Gastrocnemius medialis (tissue), 4 donors: ENCODE data around the gene ADAMTS14. TPM values are rescaled to one million over a fixed set of nuclear protein-coding genes. Genes with fewer than 3 reads are reported as not detected.

ENCODE experiments used
- ATAC-seq, 2 donors: fragments of 150-250 bp; one replicate each; pipeline ENCODE4 v1.9.1; 2016
- DNase-seq, 2 donors: peaks; one replicate each; pipeline ENCODE4 v3.0.0-alpha.2; 2019
- H3K27ac ChIP-seq, 4 donors: fragments of 200-600 bp; sonication (generic); 1 replicate in 1 of 4; 2 replicates in 3 of 4; pipeline ENCODE4 v1.5.1; 2016 to 2018; ENCODE audit warnings: mild to moderate bottlenecking in 2 of 4, moderate library complexity in 1 of 4
- H3K27me3 ChIP-seq, 3 donors: fragments of 200-600 bp; sonication (generic) in 2 of 3; 1 replicate in 1 of 3; 2 replicates in 2 of 3; pipeline versions ENCODE4 v1.5.1 to v1.6.0; 2016 to 2019; ENCODE audit warnings: mild to moderate bottlenecking in 1 of 3, moderate library complexity in 1 of 3
- H3K36me3 ChIP-seq, 2 donors: fragments of 200-600 bp; sonication (generic) in 1 of 2; one replicate each; pipeline ENCODE4 v1.5.1; 2017 to 2018
- H3K4me1 ChIP-seq, 2 donors: fragments of 200-600 bp; sonication (generic) in 1 of 2; one replicate each; pipeline ENCODE4 v1.5.1; 2016 to 2017; ENCODE audit warnings: mild to moderate bottlenecking in 2 of 2
- H3K4me3 ChIP-seq, 4 donors: fragments of 200-600 bp; sonication (generic) in 3 of 4; 1 replicate in 1 of 4; 2 replicates in 3 of 4; pipeline ENCODE4 v1.5.1; 2016 to 2019; ENCODE audit warnings: mild to moderate bottlenecking in 2 of 4
- H3K9me3 ChIP-seq, 3 donors: fragments of 200-600 bp; sonication (generic) in 2 of 3; 1 replicate in 1 of 3; 2 replicates in 2 of 3; pipeline ENCODE4 v1.5.1; 2016 to 2019
- POLR2A ChIP-seq, 2 donors: fragments of 450-650 bp; IDR thresholded peaks; one replicate each; pipeline ENCODE4 v1.6.1; 2017; ENCODE audit warnings: antibody characterized with exemption in 2 of 2, mild to moderate bottlenecking in 2 of 2, moderate library complexity in 2 of 2
- in situ Hi-C, 4 donors: fragments of 200-750 bp; cut with MboI; loops; one replicate each; pipeline versions ENCODE4 v1.15.0 to v1.8.0; 2017; ENCODE audit warnings: low sequenced_read_pairs in 4 of 4
- intact Hi-C: fragments of 100-400 bp; cut with DNase I; formaldehyde crosslinking; loops from one replicate; pipeline ENCODE4 v1.15.1; 2023; ENCODE audit warnings: low total_unique reads
- total RNA-seq, 4 donors: library from RNA; depleted of rRNA; stranded (reverse); fragments of >200 nt; gene quantifications; one replicate each; pipeline versions ENCODE4 v1.1.0 to v1.2.3, GENCODE V29; 2016
- TF ChIP-seq, protein P1 (sequence below), 5 experiments: fragments of 450-650 bp in 3 of 5; fragments of 200-600 bp in 2 of 5; sonication (generic) in 2 of 5; IDR thresholded peaks in 4 of 5; conservative IDR thresholded peaks in 1 of 5; 1 replicate in 4 of 5; 2 replicates in 1 of 5; pipeline ENCODE4 v1.5.1; 2016 to 2019; ENCODE audit warnings: antibody characterized with exemption in 5 of 5, mild to moderate bottlenecking in 3 of 5, moderate library complexity in 3 of 5

Gene ADAMTS14
- total RNA-seq, 4 donors from 2014 or later: 0.10 TPM; not detected in 3

DNA sequence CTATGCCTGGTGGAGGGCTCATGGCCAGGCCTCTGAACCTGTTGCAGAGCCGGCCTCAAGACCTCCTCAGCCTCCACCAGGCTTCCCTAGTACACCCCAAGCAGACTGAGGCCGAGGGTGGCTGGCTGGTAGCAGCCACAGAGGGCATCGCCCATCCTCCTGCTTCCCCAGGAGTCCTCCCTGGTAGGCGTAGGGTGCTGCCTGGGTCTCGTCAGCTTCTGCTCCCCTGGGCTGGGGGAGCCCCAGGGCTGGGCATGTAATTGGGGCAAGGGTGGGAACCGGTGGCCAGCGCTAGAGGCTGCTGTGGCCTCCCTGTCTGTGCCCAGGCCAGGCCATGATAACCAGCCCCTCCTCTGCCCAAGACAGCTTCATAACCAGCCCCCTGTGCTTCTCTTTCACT lies 80.3 kb downstream of the ADAMTS14 start:
- H3K9me3 ChIP-seq: no peaks in the 10 kb centered on the region
- DNase-seq: no peak
- no peaks in the 10 kb centered on the region for H3K36me3 ChIP-seq
- ATAC-seq: no peak
- intact Hi-C loops: no loop called here
- in situ Hi-C loops: loop anchor here in 2 of 4 donors (25.0 kb wide), 2 partner anchors 290 to 315 kb away; partner anchors contain the start of gene NODAL (in 1 of the 2)
- H3K27ac ChIP-seq: no peak overlapping the region
- H3K4me3 ChIP-seq: no peak overlapping the region
- no peaks in the 10 kb centered on the region for H3K27me3 ChIP-seq
- TF ChIP-seq, protein P1, sequence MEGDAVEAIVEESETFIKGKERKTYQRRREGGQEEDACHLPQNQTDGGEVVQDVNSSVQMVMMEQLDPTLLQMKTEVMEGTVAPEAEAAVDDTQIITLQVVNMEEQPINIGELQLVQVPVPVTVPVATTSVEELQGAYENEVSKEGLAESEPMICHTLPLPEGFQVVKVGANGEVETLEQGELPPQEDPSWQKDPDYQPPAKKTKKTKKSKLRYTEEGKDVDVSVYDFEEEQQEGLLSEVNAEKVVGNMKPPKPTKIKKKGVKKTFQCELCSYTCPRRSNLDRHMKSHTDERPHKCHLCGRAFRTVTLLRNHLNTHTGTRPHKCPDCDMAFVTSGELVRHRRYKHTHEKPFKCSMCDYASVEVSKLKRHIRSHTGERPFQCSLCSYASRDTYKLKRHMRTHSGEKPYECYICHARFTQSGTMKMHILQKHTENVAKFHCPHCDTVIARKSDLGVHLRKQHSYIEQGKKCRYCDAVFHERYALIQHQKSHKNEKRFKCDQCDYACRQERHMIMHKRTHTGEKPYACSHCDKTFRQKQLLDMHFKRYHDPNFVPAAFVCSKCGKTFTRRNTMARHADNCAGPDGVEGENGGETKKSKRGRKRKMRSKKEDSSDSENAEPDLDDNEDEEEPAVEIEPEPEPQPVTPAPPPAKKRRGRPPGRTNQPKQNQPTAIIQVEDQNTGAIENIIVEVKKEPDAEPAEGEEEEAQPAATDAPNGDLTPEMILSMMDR (IDR thresholded peaks at IDR 0.05 in 4 of 5, conservative IDR thresholded peaks at IDR 0.05 in 1 of 5): no peak
- TF ChIP-seq POLR2A (IDR thresholded peaks at IDR 0.05): no peak
- H3K4me1 ChIP-seq: no peaks in the 10 kb centered on the region

DNA sequence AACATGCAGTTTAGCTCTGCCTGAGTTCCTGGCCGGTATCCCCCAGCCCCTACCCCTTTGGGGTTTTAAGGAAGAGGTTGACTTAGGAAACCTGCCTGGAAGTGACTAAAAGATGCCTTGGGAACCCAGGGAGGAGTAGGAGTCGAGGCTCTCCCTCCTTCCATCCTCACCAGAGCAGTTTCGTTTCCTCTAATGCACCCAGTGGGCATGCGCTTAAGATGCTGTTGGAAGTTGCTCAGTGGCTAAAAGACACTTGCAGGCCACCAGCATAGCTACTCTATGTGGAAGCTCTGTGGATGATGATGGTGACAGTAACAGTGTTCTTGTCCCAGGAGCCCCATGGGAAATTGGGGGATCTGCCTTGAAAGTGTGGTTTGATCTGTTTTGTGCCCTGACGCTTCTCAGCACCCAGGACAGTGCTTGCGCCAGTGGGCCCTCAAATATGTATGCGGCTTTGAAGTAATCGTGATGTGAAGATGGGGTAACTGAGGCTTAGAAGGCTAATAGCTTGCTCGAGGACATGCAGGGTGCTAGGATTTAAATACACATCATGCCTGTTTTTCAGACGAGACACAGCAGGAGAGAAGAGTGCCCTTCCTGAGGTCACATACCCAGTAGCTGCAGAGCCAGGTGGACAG lies 80.8 kb downstream of the ADAMTS14 start:
- no peaks in the 10 kb centered on the region for H3K4me1 ChIP-seq
- ATAC-seq (no peak), DNase-seq (no peak)
- H3K9me3 ChIP-seq: no peaks in the 10 kb centered on the region
- no peaks in the 10 kb centered on the region for H3K27me3 ChIP-seq
- intact Hi-C loops: no loop called here
- H3K4me3 ChIP-seq: no peak overlapping the region
- in situ Hi-C loops: loop anchor here in 2 of 4 donors (25.0 kb wide), 2 partner anchors 291 to 316 kb away; partner anchors contain the start of gene NODAL (in 1 of the 2)
- no peak for TF ChIP-seq POLR2A (IDR thresholded peaks at IDR 0.05)
- TF ChIP-seq, protein P1 (IDR thresholded peaks at IDR 0.05 in 4 of 5, conservative IDR thresholded peaks at IDR 0.05 in 1 of 5): no peak
- H3K27ac ChIP-seq: no peak overlapping the region
- no peaks in the 10 kb centered on the region for H3K36me3 ChIP-seq

DNA sequence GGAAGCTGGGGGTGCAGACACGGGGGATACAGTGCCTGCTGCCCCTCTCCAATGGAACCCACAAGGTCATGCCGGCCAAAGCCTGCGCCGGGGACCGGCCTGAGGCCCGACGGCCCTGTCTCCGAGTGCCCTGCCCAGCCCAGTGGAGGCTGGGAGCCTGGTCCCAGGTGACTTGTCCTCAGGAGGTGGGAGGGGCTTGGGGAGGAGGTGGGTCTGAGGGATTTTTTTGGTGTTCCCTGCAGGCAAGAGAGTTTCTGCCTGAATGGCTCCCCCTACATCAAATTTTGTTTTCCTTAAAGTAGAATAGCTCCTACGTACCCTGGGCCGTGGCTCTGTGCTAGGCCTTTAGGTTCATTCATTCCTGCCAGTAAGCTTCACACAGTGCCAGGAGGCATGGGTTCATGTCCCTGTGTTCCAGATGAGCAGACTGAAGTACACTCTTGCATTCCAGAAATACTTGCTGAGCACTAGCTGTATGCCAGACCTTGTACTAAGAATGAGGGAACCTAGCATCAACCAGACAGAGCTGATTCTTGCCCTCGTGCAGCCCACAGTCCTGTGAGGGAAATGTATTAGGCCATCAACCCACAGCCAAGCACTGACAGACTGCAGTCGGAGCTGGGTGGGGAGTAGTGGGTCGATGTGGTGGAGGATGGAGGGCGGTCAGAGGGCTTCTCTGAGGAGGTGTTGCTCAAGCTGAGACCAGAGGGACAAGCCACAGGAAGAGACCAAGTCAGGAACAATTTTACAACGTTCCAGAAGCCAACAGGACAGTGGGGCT lies 81.7 kb downstream of the ADAMTS14 start:
- H3K27ac ChIP-seq: no peak overlapping the region
- intact Hi-C loops (no loop called here), in situ Hi-C loops (loop anchor here in 2 of 4 donors (25.0 kb wide), 2 partner anchors 292 to 317 kb away; partner anchors contain the start of gene NODAL (in 1 of the 2))
- H3K4me3 ChIP-seq: no peak overlapping the region
- no peaks in the 10 kb centered on the region for H3K9me3 ChIP-seq
- DNase-seq: no peak
- no peaks in the 10 kb centered on the region for H3K36me3 ChIP-seq
- no peak for ATAC-seq
- no peak for TF ChIP-seq POLR2A (IDR thresholded peaks at IDR 0.05)
- TF ChIP-seq, protein P1 (IDR thresholded peaks at IDR 0.05 in 4 of 5, conservative IDR thresholded peaks at IDR 0.05 in 1 of 5): no peak
- H3K4me1 ChIP-seq: no peaks in the 10 kb centered on the region
- H3K27me3 ChIP-seq: no peaks in the 10 kb centered on the region

DNA sequence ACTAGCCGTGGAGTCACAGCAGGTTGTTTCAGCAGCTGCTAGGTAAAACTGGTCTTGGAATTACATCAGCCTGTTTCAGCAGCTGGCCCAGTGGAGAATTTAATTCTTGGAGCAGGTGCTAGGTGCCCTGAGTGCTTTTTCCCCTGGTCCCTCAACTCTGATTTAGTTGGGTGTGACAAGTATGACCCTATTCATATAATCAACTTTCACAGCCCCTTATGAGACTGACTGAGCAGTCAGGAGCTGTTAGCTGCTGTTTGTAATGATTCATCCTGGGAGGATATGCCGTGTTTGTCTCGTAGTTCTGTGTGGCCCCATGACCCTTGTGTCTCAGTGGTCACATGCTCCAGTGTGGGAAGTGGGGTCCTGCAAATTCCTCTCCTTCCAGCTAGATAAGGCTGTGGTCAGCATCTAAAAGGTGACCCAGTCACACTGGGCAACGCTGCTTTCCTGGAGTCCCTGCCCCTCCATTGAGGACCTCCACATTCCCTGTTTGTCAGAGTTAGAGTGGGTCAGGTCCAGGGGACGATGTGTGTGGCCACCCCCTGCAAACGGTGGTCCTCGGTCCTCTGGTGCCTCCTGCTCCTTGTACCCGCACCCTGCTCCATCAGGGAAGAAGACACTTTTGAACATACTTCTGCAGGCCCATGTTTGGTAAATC lies 84.5 kb downstream of the ADAMTS14 start:
- in situ Hi-C loops: loop anchor here in 3 of 4 donors (5.0 to 25.0 kb wide), 3 partner anchors 295 to 320 kb away; partner anchors contain the start of gene NODAL (in 1 of the 3)
- intact Hi-C loops: no loop called here
- TF ChIP-seq POLR2A (IDR thresholded peaks at IDR 0.05): no peak
- TF ChIP-seq, protein P1 (IDR thresholded peaks at IDR 0.05 in 4 of 5, conservative IDR thresholded peaks at IDR 0.05 in 1 of 5): no peak
- ATAC-seq (no peak), DNase-seq (no peak)
- H3K4me3 ChIP-seq: no peak overlapping the region
- no peaks in the 10 kb centered on the region for H3K9me3 ChIP-seq
- no peaks in the 10 kb centered on the region for H3K36me3 ChIP-seq
- H3K27me3 ChIP-seq: no peaks in the 10 kb centered on the region
- H3K4me1 ChIP-seq: no peaks in the 10 kb centered on the region
- no peak overlapping the region for H3K27ac ChIP-seq
